ENCODE results near the gene VDR.

DNA sequence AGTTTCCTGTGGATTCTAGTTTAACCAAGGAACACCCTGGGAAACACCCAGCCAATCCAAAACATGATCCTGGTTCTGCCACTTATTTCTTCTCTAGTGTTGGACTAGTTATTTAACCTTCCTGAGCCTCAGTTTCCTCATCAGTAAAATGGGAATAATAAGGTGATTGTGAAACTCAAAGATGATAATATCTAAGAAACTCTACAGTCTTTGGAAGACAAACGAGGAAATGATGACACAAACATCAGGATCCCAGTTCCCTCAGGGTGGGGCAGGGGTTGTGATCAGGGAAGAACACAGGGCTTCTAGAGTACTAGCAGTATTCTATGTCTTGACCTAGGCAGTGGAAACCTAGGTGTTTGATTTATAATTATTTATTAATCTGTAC lies 40.5 kb upstream of the VDR start:
- no peak for TF ChIP-seq EZH2 (IDR thresholded peaks at IDR 0.05)
- TF ChIP-seq POLR2AphosphoS5 (IDR thresholded peaks at IDR 0.05; ENCODE audit: borderline replicate concordance, low read depth, low read length) = no peak
- TF ChIP-seq FOXP2 (optimal IDR thresholded peaks at IDR 0.05; ENCODE audit: control extremely low read depth, extremely low read length, insufficient read depth) = no peak
